Right lobe of liver (tissue), 4 donors: ENCODE results near the gene PRR18.

Source experiments
- POLR2A ChIP-seq: fragments of 450-650 bp; IDR thresholded peaks from one replicate; pipeline ENCODE4 v1.6.1; 2017; ENCODE audit warnings: antibody characterized with exemption, mild to moderate bottlenecking
- TF ChIP-seq, protein P1 (sequence below), 4 donors: fragments of 200-600 bp in 3 of 4; fragments of 450-650 bp in 1 of 4; IDR thresholded peaks; one replicate each; pipeline versions ENCODE4 v1.5.1 to v1.8.0; 2016 to 2022; ENCODE audit warnings: antibody characterized with exemption in 4 of 4, mild to moderate bottlenecking in 2 of 4
- donor health status: DM: no; HTN: no; CAD: no.
- donor health status: DM: no; HTN: no; CAD: no.
- donor health status: DM: no; HTN: yes; CAD: no.

DNA sequence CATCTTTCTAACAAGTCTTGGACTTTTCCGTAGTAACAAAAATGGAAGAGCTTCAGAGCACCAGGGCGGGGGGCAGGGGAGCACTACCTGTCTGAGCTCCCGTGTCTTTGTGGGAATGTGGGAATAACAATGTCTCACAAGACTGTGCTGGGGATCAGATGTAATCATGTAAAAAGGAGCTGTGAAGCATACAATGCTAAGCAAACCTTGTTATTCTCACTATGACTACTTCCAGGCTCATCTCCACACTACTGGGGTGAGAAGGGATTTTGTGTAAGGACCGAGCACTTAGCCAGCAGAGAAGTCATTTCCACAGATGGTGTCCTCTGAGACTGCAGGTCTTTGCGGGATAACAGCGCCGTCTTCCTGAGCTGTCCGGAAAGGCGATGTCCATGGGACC is 27.1 kb downstream of the PRR18 start:
- TF ChIP-seq, protein P1, sequence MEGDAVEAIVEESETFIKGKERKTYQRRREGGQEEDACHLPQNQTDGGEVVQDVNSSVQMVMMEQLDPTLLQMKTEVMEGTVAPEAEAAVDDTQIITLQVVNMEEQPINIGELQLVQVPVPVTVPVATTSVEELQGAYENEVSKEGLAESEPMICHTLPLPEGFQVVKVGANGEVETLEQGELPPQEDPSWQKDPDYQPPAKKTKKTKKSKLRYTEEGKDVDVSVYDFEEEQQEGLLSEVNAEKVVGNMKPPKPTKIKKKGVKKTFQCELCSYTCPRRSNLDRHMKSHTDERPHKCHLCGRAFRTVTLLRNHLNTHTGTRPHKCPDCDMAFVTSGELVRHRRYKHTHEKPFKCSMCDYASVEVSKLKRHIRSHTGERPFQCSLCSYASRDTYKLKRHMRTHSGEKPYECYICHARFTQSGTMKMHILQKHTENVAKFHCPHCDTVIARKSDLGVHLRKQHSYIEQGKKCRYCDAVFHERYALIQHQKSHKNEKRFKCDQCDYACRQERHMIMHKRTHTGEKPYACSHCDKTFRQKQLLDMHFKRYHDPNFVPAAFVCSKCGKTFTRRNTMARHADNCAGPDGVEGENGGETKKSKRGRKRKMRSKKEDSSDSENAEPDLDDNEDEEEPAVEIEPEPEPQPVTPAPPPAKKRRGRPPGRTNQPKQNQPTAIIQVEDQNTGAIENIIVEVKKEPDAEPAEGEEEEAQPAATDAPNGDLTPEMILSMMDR (IDR thresholded peaks at IDR 0.05): no peak
- TF ChIP-seq POLR2A: no peak
